Endothelial cell of umbilical vein (primary cell): ENCODE results near the gene JARID2. TPM values are rescaled to one million over a fixed set of nuclear protein-coding genes. Genes with fewer than 3 reads are reported as not detected.

Experiments
- BruUV-seq: library from RNA; stranded (reverse); fragments of 400-500 nt; replicated peaks from 2 replicates; lab custom pipeline; 2021; lab: Mats Ljungman, UMichigan
- CTCF ChIA-PET: fragments of 300-600, 350-600 bp; sonication (Branson Sonifier 250); formaldehyde crosslinking; loops from one replicate; lab custom pipeline; 2021; ENCODE audit warnings: antibody characterized with exemption, inconsistent platforms; lab: Charles Lee
- POLR2A ChIA-PET: fragments of 300-600, 350-600 bp; sonication (Branson Sonifier 250); formaldehyde crosslinking; loops from one replicate; lab custom pipeline; 2021; ENCODE audit warnings: antibody characterized with exemption, inconsistent platforms; lab: Charles Lee
- DNase-seq: peaks from one replicate; pipeline ENCODE4 v3.0.0-alpha.2; 2011; ENCODE audit warnings: low read depth, low spot score
- FAIRE-seq: peaks from 2 replicates; lab custom pipeline; 2011; peaks lifted over from hg19 to GRCh38; lab: Jason Lieb, UNC
- H2AFZ ChIP-seq: 2 replicates; pipeline ENCODE4 v1.6.0; 2012; ENCODE audit warnings: low read depth, low read length, control low read depth, inconsistent platforms
- H3K27ac ChIP-seq: 2 replicates; pipeline ENCODE4 v1.5.1; 2011; ENCODE audit warnings: low read depth, mild to moderate bottlenecking, control low read depth, low read length, moderate library complexity; ENCODE audit not compliant: insufficient read depth
- H3K27me3 ChIP-seq, 2 experiments: 2 replicates each; pipeline versions ENCODE4 v1.6.0 to v1.6.1; 2011; ENCODE audit warnings: low read length in 2 of 2, mixed read lengths in 1 of 2; ENCODE audit not compliant: control insufficient read depth in 2 of 2, insufficient read depth in 2 of 2
- H3K36me3 ChIP-seq, 2 experiments: 2 replicates in 1 of 2; 3 replicates in 1 of 2; pipeline ENCODE4 v1.5.1; 2011; ENCODE audit warnings: low read length in 2 of 2, mild to moderate bottlenecking in 1 of 2, moderate library complexity in 1 of 2; ENCODE audit not compliant: control insufficient read depth in 2 of 2, insufficient read depth in 2 of 2; ENCODE audit errors: extremely low read depth in 1 of 2
- H3K4me1 ChIP-seq: 3 replicates; pipeline ENCODE4 v1.5.1; 2011; ENCODE audit warnings: mild to moderate bottlenecking, low read length; ENCODE audit not compliant: control insufficient read depth, insufficient read depth; ENCODE audit errors: extremely low read depth
- H3K4me2 ChIP-seq: 2 replicates; pipeline ENCODE4 v1.6.1; 2011; ENCODE audit warnings: low read length, control low read depth, mixed read lengths; ENCODE audit not compliant: insufficient read depth
- H3K4me3 ChIP-seq, 3 experiments: fragments of 200-600 bp in 1 of 3; sonication (generic), shearing (Covaris generic) in 1 of 3; replicated peaks in 1 of 3; 2 replicates each; pipeline ENCODE4 v1.5.1; 2011 to 2016; ENCODE audit warnings: control low read depth in 3 of 3, low read length in 3 of 3, mild to moderate bottlenecking in 2 of 3, inconsistent platforms in 1 of 3, low read depth in 1 of 3, moderate library complexity in 1 of 3; ENCODE audit not compliant: insufficient read depth in 1 of 3
- H3K79me2 ChIP-seq: 2 replicates; pipeline ENCODE4 v1.6.0; 2012; ENCODE audit warnings: low read length, inconsistent platforms; ENCODE audit not compliant: control insufficient read depth, insufficient read depth
- H3K9ac ChIP-seq: replicated peaks from 2 replicates; pipeline ENCODE3; 2011; ENCODE audit warnings: low read length, control low read depth; ENCODE audit not compliant: insufficient read depth; ENCODE audit errors: extremely low read depth
- H3K9me1 ChIP-seq: replicated peaks from 3 replicates; pipeline ENCODE4 v1.6.0; 2011; ENCODE audit warnings: mild to moderate bottlenecking, low read length; ENCODE audit not compliant: control insufficient read depth, insufficient read depth; ENCODE audit errors: extremely low read depth
- H3K9me3 ChIP-seq: replicated peaks from 2 replicates; pipeline ENCODE4 v1.5.1; 2012; ENCODE audit warnings: low read length, inconsistent platforms; ENCODE audit not compliant: control insufficient read depth, insufficient read depth
- H4K20me1 ChIP-seq: replicated peaks from 2 replicates; pipeline ENCODE3; 2011; ENCODE audit warnings: mild to moderate bottlenecking, low read length; ENCODE audit not compliant: control insufficient read depth, insufficient read depth; ENCODE audit errors: extremely low read depth
- CTCF ChIP-seq, 2 donors: IDR thresholded peaks; 1 replicate in 1 of 2; 2 replicates in 1 of 2; pipeline ENCODE4 v1.5.1; 2011; ENCODE audit warnings: low read length in 2 of 2, mild to moderate bottlenecking in 2 of 2, moderate library complexity in 2 of 2, control low read depth in 1 of 2, inconsistent platforms in 1 of 2, low read depth in 1 of 2; ENCODE audit not compliant: insufficient read depth in 1 of 2; ENCODE audit errors: extremely low read depth in 1 of 2
- EZH2 ChIP-seq: IDR thresholded peaks from 2 replicates; pipeline ENCODE4 v1.6.1; 2012; ENCODE audit warnings: borderline replicate concordance, low read depth, mild to moderate bottlenecking, moderate library complexity, low read length, inconsistent platforms; ENCODE audit not compliant: severe bottlenecking
- FOS ChIP-seq: IDR thresholded peaks from 2 replicates; pipeline ENCODE4 v1.6.1; 2011; ENCODE audit warnings: mild to moderate bottlenecking, low read length, moderate library complexity, borderline replicate concordance; ENCODE audit not compliant: insufficient read depth
- GATA2 ChIP-seq: IDR thresholded peaks from 2 replicates; pipeline ENCODE4 v1.7.0; 2011; ENCODE audit warnings: low read depth, mild to moderate bottlenecking, moderate library complexity, mixed read lengths, low read length; ENCODE audit not compliant: insufficient read length, insufficient read depth
- JUN ChIP-seq: IDR thresholded peaks from 2 replicates; pipeline ENCODE4 v1.6.1; 2011; ENCODE audit warnings: borderline replicate concordance, low read depth; ENCODE audit not compliant: insufficient read length, insufficient read depth
- MAX ChIP-seq: IDR thresholded peaks from 2 replicates; pipeline ENCODE4 v1.6.1; 2011; ENCODE audit not compliant: insufficient read depth, insufficient read length
- MYC ChIP-seq: IDR thresholded peaks from one replicate; pipeline ENCODE4 v1.6.1; 2011; ENCODE audit warnings: mild to moderate bottlenecking, low read depth, low read length
- POLR2A ChIP-seq: IDR thresholded peaks from 2 replicates; pipeline ENCODE4 v1.6.1; 2012; ENCODE audit warnings: low read depth, mild to moderate bottlenecking, control low read depth, low read length
- POLR2AphosphoS5 ChIP-seq: IDR thresholded peaks from 2 replicates; pipeline ENCODE4 v1.6.1; 2012; ENCODE audit warnings: low read depth, mild to moderate bottlenecking, control low read depth, low read length, moderate library complexity; ENCODE audit not compliant: insufficient read depth
- dilution Hi-C: fragments of 300-500 bp; cut with MboI; formaldehyde crosslinking; loops from one replicate; pipeline ENCODE4 v1.15.0; 2019; ENCODE audit warnings: low sequenced_read_pairs; ENCODE audit not compliant: extremely low pct_ligation_motif_present
- intact Hi-C: fragments of 100-400 bp; cut with micrococcal nuclease; formaldehyde crosslinking; loops from one replicate; pipeline ENCODE4 v1.10.0; 2022
- polyA plus RNA-seq, 4 experiments: library from polyadenylated mRNA; depleted of rRNA in 3 of 4; stranded (reverse) in 3 of 4; unstranded in 1 of 4; fragments of >200 nt; gene quantifications; 2 replicates each; pipeline versions ENCODE4 v1.2.1 to v1.2.3, GENCODE V29; 2011 to 2012; ENCODE audit warnings: missing spikeins in 1 of 4
- total RNA-seq: library from RNA; stranded (reverse); gene quantifications from 2 replicates; pipeline ENCODE4 v1.2.3, GENCODE V29; 2021

Gene JARID2
- total and polyA plus RNA-seq, 2 donors (not counting 3 experiments of a cell fraction or from before 2014, with no cell fraction given) = 2.9 to 10.6 TPM

- Histone ChIP-seq H3K4me1 (peaks cover 5% of the 10 kb centered on the region), H3K36me3 (no peaks in the 10 kb centered on the region), H2AFZ (no peak overlapping the region), H3K4me3 (no peak overlapping the region), H3K9me1 (peaks cover under 1% of the 10 kb centered on the region), H3K9me3 (no peaks in the 10 kb centered on the region), H3K79me2 (peaks cover 3% of the 10 kb centered on the region), H3K4me2 (no peak overlapping the region), H3K27me3 (no peaks in the 10 kb centered on the region), H3K27ac (no peak overlapping the region), H4K20me1 (no peaks in the 10 kb centered on the region), H3K9ac (no peak overlapping the region)
- dilution Hi-C loops (no loop called here), intact Hi-C loops (no loop called here)
- TF ChIP-seq MYC = no peak
- no peak for TF ChIP-seq MAX
- TF ChIP-seq EZH2 = no peak
- no peak for TF ChIP-seq POLR2AphosphoS5
- TF ChIP-seq FOS = no peak
- no peak for TF ChIP-seq GATA2
- no peak for TF ChIP-seq JUN
- no peak for TF ChIP-seq CTCF (IDR thresholded peaks at IDR 0.05; ENCODE audit: extremely low read depth in 1 of 2, insufficient read depth in 1 of 2, low read depth in 1 of 2, low read length in 2 of 2)
- no peak for TF ChIP-seq POLR2A
- ChIA-PET CTCF (no interaction called here), POLR2A (no interaction called here)
- no TSS peak for BruUV-seq
- FAIRE-seq (no peak), DNase-seq (no peak)
These were observed 46.9 kb downstream of the JARID2 start for GRCh38 chr6:15292721-15293302.
